Thoracic aorta (tissue), 2 donors: ENCODE results near the gene DNAL1. TPM values are rescaled to one million over a fixed set of nuclear protein-coding genes. Genes with fewer than 3 reads are reported as not detected.

Experiments used
- ATAC-seq: fragments of 150-250 bp; one replicate; pipeline ENCODE4 v1.8.0; 2017; ENCODE audit warnings: low read depth; ENCODE audit not compliant: insufficient number of reproducible peaks, low FRiP score
- DNase-seq: peaks from one replicate; pipeline ENCODE4 v3.0.0-alpha.2; 2020; ENCODE audit warnings: low spot score
- H3K27ac ChIP-seq, 2 donors: fragments of 200-600 bp; sonication (generic); 1 replicate in 1 of 2; 2 replicates in 1 of 2; pipeline ENCODE4 v1.5.1; 2016; ENCODE audit warnings: mild to moderate bottlenecking in 2 of 2, moderate library complexity in 2 of 2
- H3K27me3 ChIP-seq: fragments of 200-600 bp; sonication (generic); replicated peaks from 2 replicates; pipeline ENCODE4 v1.6.0; 2016; ENCODE audit warnings: mild to moderate bottlenecking; ENCODE audit not compliant: insufficient read depth
- H3K36me3 ChIP-seq: fragments of 200-600 bp; sonication (generic); one replicate; pipeline ENCODE4 v1.5.1; 2016
- H3K4me1 ChIP-seq, 2 donors: fragments of 200-600 bp; sonication (generic); 1 replicate in 1 of 2; 2 replicates in 1 of 2; pipeline versions ENCODE4 v1.5.1 to v1.6.0; 2016; ENCODE audit warnings: low read depth in 2 of 2, mild to moderate bottlenecking in 1 of 2; ENCODE audit not compliant: control insufficient read depth in 1 of 2
- H3K4me3 ChIP-seq: fragments of 200-600 bp; sonication (generic); 2 replicates; pipeline ENCODE4 v1.5.1; 2016; ENCODE audit warnings: mild to moderate bottlenecking
- H3K9me3 ChIP-seq: fragments of 200-600 bp; sonication (generic); 2 replicates; pipeline ENCODE4 v1.5.1; 2016
- CTCF ChIP-seq: fragments of 200-600 bp; sonication (generic); IDR thresholded peaks from one replicate; pipeline ENCODE4 v1.5.1; 2019; ENCODE audit warnings: antibody characterized with exemption
- total RNA-seq, 2 donors: library from RNA; depleted of rRNA; stranded (reverse); fragments of >200 nt; gene quantifications; one replicate each; pipeline versions ENCODE4 v1.1.0 to v1.2.3, GENCODE V29; 2016

Gene DNAL1
- total RNA-seq, 2 donors from 2014 or later = 13.0 to 20.7 TPM

- ATAC-seq (no peak), DNase-seq (no peak)
- Histone ChIP-seq H3K36me3 (peaks cover 6% of the 10 kb centered on the region), H3K4me1 (no peaks in the 10 kb centered on the region), H3K4me3 (no peak overlapping the region), H3K9me3 (no peaks in the 10 kb centered on the region), H3K27me3 (no peaks in the 10 kb centered on the region), H3K27ac (no peak overlapping the region)
- no peak for TF ChIP-seq CTCF
Measured at GRCh38 chr14:73685328-73685727, 40.5 kb downstream of the DNAL1 start.

- peaks cover 6% of the 10 kb centered on the region for H3K36me3 ChIP-seq
- TF ChIP-seq CTCF = no peak
- no peaks in the 10 kb centered on the region for H3K4me1 ChIP-seq
- no peak for DNase-seq
- no peak for ATAC-seq
- H3K9me3 ChIP-seq = no peaks in the 10 kb centered on the region
- no peak overlapping the region for H3K4me3 ChIP-seq
- H3K27me3 ChIP-seq = no peaks in the 10 kb centered on the region
- H3K27ac ChIP-seq = no peak overlapping the region
Measured at GRCh38 chr14:73686901-73687300, 42.1 kb downstream of the DNAL1 start.

GRCh38 chr14:73694083-73694482, 49.3 kb downstream of the DNAL1 start:
- no peaks in the 10 kb centered on the region for H3K36me3 ChIP-seq
- no peaks in the 10 kb centered on the region for H3K9me3 ChIP-seq
- H3K27me3 ChIP-seq = no peaks in the 10 kb centered on the region
- TF ChIP-seq CTCF = no peak
- no peak for ATAC-seq
- no peak overlapping the region for H3K27ac ChIP-seq
- no peaks in the 10 kb centered on the region for H3K4me1 ChIP-seq
- DNase-seq = no peak
- no peak overlapping the region for H3K4me3 ChIP-seq

- no peaks in the 10 kb centered on the region for H3K9me3 ChIP-seq
- H3K27me3 ChIP-seq = no peaks in the 10 kb centered on the region
- DNase-seq (no peak), ATAC-seq (no peak)
- no peaks in the 10 kb centered on the region for H3K4me1 ChIP-seq
- no peaks in the 10 kb centered on the region for H3K36me3 ChIP-seq
- no peak overlapping the region for H3K27ac ChIP-seq
- no peak overlapping the region for H3K4me3 ChIP-seq
- TF ChIP-seq CTCF = no peak
Measured at GRCh38 chr14:73695082-73695481, 50.3 kb downstream of the DNAL1 start.

GRCh38 chr14:73695997-73696396, 51.2 kb downstream of the DNAL1 start:
- H3K36me3 ChIP-seq = no peaks in the 10 kb centered on the region
- H3K27ac ChIP-seq = no peak overlapping the region
- H3K4me1 ChIP-seq = no peaks in the 10 kb centered on the region
- H3K27me3 ChIP-seq = no peaks in the 10 kb centered on the region
- no peak for TF ChIP-seq CTCF
- no peak overlapping the region for H3K4me3 ChIP-seq
- no peaks in the 10 kb centered on the region for H3K9me3 ChIP-seq
- DNase-seq (no peak), ATAC-seq (no peak)
